GM19467 (cell line): ENCODE results near the gene BMAL1.

Source experiments
- ATAC-seq: cut with Tn5 transposase; IDR thresholded peaks from one replicate; pipeline ENCODE4 v1.9.1; 2021; ENCODE audit warnings: mild to moderate bottlenecking, moderate library complexity; ENCODE audit not compliant: unreplicated experiment

The BMAL1 gene

GRCh38 chr11:13290221-13290980 is 12.8 kb downstream of the BMAL1 start:
- no peak for ATAC-seq

- ATAC-seq, result no peak
Observed at GRCh38 chr11:13291361-13291760, 13.8 kb downstream of the BMAL1 start.

- no peak for ATAC-seq
Observed at GRCh38 chr11:13291800-13292199, 14.2 kb downstream of the BMAL1 start.

- ATAC-seq, result no peak
Observed at GRCh38 chr11:13292970-13293369, 15.4 kb downstream of the BMAL1 start.

- ATAC-seq, result no peak
Observed at GRCh38 chr11:13294178-13294577, 16.6 kb downstream of the BMAL1 start.

GRCh38 chr11:13294771-13295579 is 17.4 kb downstream of the BMAL1 start:
- ATAC-seq, result no peak

GRCh38 chr11:13297308-13297916 is 19.8 kb downstream of the BMAL1 start:
- ATAC-seq, result no peak

- no peak for ATAC-seq
Observed at GRCh38 chr11:13297917-13298356, 20.3 kb downstream of the BMAL1 start.

GRCh38 chr11:13298765-13299164 is 21.2 kb downstream of the BMAL1 start:
- ATAC-seq, result no peak

- no peak for ATAC-seq
Observed at GRCh38 chr11:13301522-13301921, 23.9 kb downstream of the BMAL1 start.

GRCh38 chr11:13302420-13302958 is 24.9 kb downstream of the BMAL1 start:
- no peak for ATAC-seq

- ATAC-seq, result no peak
Observed at GRCh38 chr11:13303668-13304649, 26.4 kb downstream of the BMAL1 start.

- ATAC-seq, result no peak
Observed at GRCh38 chr11:13304655-13305335, 27.2 kb downstream of the BMAL1 start.

- ATAC-seq, result no peak
Observed at GRCh38 chr11:13308704-13309103, 31.1 kb downstream of the BMAL1 start.

GRCh38 chr11:13309156-13309555 is 31.6 kb downstream of the BMAL1 start:
- no peak for ATAC-seq

- ATAC-seq, result no peak
Observed at GRCh38 chr11:13310443-13310842, 32.9 kb downstream of the BMAL1 start.

GRCh38 chr11:13311570-13311969 is 34.0 kb downstream of the BMAL1 start:
- no peak for ATAC-seq

GRCh38 chr11:13313005-13313819 is 35.6 kb downstream of the BMAL1 start:
- ATAC-seq, result no peak
